ENCODE results near the gene ANKRD12. TPM values are rescaled to one million over a fixed set of nuclear protein-coding genes. Genes with fewer than 3 reads are reported as not detected.

Gene ANKRD12
- total RNA-seq, 2 experiments from 2014 or later = 65.9 to 66.5 TPM

DNA sequence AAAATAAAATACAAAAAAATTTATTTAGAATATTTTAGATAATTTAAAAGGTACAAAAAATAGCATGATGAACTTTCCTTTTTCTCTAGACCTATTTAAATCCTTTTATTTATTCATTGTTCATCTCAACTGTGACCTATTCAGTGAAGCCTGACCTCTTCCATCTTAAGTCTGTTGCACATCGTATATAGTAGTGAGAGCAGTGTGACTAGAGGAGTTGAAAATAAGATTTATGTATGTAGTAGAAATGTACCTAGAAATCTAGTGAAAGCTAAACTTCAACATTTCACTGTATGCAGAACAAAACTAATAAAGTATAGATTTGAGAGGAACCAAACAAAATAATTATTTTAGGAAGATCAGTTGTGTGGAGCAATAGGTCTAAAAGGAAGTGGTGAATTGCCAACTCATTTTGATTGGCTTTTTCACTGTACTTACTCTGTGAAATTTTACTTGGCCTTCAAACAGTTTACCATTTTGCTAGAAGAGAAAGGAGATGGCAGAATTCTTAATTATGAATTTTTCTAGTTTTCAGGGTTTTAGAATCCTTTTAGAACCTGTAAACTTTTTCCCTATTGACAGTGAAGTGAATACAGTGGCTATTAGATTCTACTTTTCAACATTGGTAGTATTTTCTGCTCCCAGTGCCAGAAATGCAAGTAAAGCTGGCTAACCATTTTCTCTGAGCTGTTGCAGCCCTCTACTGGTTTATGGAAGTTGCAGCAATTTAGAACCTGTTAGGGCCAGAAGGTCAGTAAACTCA lies 11.0 kb downstream of the ANKRD12 start:
- Histone ChIP-seq H2AFZ (ENCODE audit: low read length) (no peak overlapping the region), H3K9me2 (ENCODE audit: insufficient read depth, low read length) (no peaks in the 10 kb centered on the region), H3K27ac (ENCODE audit: low read depth, low read length, poor library complexity, severe bottlenecking) (peak overlapping the region; percentile 70), H3K79me2 (ENCODE audit: insufficient read depth, low read depth, low read length) (peaks cover 100% of the 10 kb centered on the region), H3K4me1 (ENCODE audit: insufficient read depth, low read length, poor library complexity, severe bottlenecking) (peaks cover 53% of the 10 kb centered on the region), H3K9me3 (ENCODE audit: low read length) (0 out of 2 replicates have a peak, but pooled peaks cover 5% of the 10 kb centered on the region), H3K4me2 (ENCODE audit: low read length) (peak overlapping the region; percentile 68), H3K4me3 (ENCODE audit: low read depth, low read length, poor library complexity, severe bottlenecking) (peak overlapping the region; percentile 33), H4K20me1 (ENCODE audit: insufficient read depth, low read length) (no peaks in the 10 kb centered on the region; the same call in 1 of the 2 replicates), H3K36me3 (ENCODE audit: insufficient read depth, low read length) (peaks cover 8% of the 10 kb centered on the region)
- intact Hi-C loops (cut with micrococcal nuclease; ENCODE audit: unreplicated experiment) = loop anchor here (1.0 to 5.0 kb wide), 4 partner anchors 74 to 535 kb away; no protein-coding TSS in a partner anchor
- DNase-seq (ENCODE audit: low spot score) = peak; percentile 80
- BruUV-seq (replicated peaks) = no TSS peak
- TF ChIP-seq EZH2phosphoT487 (IDR thresholded peaks at IDR 0.05; ENCODE audit: borderline replicate concordance, low read depth, low read length) = no peak
- TF ChIP-seq, protein P1, sequence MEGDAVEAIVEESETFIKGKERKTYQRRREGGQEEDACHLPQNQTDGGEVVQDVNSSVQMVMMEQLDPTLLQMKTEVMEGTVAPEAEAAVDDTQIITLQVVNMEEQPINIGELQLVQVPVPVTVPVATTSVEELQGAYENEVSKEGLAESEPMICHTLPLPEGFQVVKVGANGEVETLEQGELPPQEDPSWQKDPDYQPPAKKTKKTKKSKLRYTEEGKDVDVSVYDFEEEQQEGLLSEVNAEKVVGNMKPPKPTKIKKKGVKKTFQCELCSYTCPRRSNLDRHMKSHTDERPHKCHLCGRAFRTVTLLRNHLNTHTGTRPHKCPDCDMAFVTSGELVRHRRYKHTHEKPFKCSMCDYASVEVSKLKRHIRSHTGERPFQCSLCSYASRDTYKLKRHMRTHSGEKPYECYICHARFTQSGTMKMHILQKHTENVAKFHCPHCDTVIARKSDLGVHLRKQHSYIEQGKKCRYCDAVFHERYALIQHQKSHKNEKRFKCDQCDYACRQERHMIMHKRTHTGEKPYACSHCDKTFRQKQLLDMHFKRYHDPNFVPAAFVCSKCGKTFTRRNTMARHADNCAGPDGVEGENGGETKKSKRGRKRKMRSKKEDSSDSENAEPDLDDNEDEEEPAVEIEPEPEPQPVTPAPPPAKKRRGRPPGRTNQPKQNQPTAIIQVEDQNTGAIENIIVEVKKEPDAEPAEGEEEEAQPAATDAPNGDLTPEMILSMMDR (conservative IDR thresholded peaks at IDR 0.05; ENCODE audit: low read length) = peak; percentile 98
- POLR2A ChIA-PET = interaction anchor here (0.6 kb wide), 1 partner anchor 43 kb away, joined by 3 read pairs; no protein-coding TSS in a partner anchor
- CTCF ChIA-PET (ENCODE audit: unreplicated experiment) = no interaction called here

- peak overlapping the region; percentile 70 for H3K27ac ChIP-seq (ENCODE audit: low read depth, low read length, poor library complexity, severe bottlenecking)
Observed at GRCh38 chr18:9148203-9148552, 11.6 kb downstream of the ANKRD12 start.

More at GRCh38 chr18:9148203-9148552, 11.6 kb downstream of the ANKRD12 start:
- DNase-seq (ENCODE audit: low spot score) = no peak
- CTCF ChIA-PET (ENCODE audit: unreplicated experiment) = no interaction called here
- BruUV-seq (replicated peaks) = no TSS peak
- Histone ChIP-seq H3K9me3 (ENCODE audit: low read length) (no peaks in the 10 kb centered on the region), H3K4me1 (ENCODE audit: insufficient read depth, low read length, poor library complexity, severe bottlenecking) (peaks cover 53% of the 10 kb centered on the region), H2AFZ (ENCODE audit: low read length) (no peak overlapping the region), H4K20me1 (ENCODE audit: insufficient read depth, low read length) (no peaks in the 10 kb centered on the region; the same call in 1 of the 2 replicates), H3K4me2 (ENCODE audit: low read length) (peak overlapping the region; percentile 68; the same call in 1 of the 2 replicates), H3K9me2 (ENCODE audit: insufficient read depth, low read length) (no peaks in the 10 kb centered on the region), H3K36me3 (ENCODE audit: insufficient read depth, low read length) (peaks cover 4% of the 10 kb centered on the region), H3K79me2 (ENCODE audit: insufficient read depth, low read depth, low read length) (peaks cover 100% of the 10 kb centered on the region), H3K4me3 (ENCODE audit: low read depth, low read length, poor library complexity, severe bottlenecking) (no peak overlapping the region)
- POLR2A ChIA-PET = no interaction called here
- intact Hi-C loops (cut with micrococcal nuclease; ENCODE audit: unreplicated experiment) = loop anchor here (1.0 to 5.0 kb wide), 4 partner anchors 75 to 536 kb away; no protein-coding TSS in a partner anchor
- no peak for TF ChIP-seq EZH2phosphoT487 (IDR thresholded peaks at IDR 0.05; ENCODE audit: borderline replicate concordance, low read depth, low read length)
- TF ChIP-seq, protein P1 (conservative IDR thresholded peaks at IDR 0.05; ENCODE audit: low read length) = no peak; the same call in 1 of the 2 replicates
